HG03460 (cell line): ENCODE data around the gene CD151.

Experiments
- ATAC-seq: cut with Tn5 transposase; IDR thresholded peaks from one replicate; pipeline ENCODE4 v1.9.1; 2021; ENCODE audit not compliant: unreplicated experiment

CD151 gene

GRCh38 chr11:827897-828192, 4.9 kb upstream of the CD151 start, which contains the start of gene CRACR2B:
CRACR2B (plus strand) TSS chr11:827919; CDS start chr11:828608, 689 bp downstream.
- ATAC-seq = no peak

- ATAC-seq = no peak
Observed at GRCh38 chr11:828506-829175, 4.1 kb upstream of the CD151 start.

DNA sequence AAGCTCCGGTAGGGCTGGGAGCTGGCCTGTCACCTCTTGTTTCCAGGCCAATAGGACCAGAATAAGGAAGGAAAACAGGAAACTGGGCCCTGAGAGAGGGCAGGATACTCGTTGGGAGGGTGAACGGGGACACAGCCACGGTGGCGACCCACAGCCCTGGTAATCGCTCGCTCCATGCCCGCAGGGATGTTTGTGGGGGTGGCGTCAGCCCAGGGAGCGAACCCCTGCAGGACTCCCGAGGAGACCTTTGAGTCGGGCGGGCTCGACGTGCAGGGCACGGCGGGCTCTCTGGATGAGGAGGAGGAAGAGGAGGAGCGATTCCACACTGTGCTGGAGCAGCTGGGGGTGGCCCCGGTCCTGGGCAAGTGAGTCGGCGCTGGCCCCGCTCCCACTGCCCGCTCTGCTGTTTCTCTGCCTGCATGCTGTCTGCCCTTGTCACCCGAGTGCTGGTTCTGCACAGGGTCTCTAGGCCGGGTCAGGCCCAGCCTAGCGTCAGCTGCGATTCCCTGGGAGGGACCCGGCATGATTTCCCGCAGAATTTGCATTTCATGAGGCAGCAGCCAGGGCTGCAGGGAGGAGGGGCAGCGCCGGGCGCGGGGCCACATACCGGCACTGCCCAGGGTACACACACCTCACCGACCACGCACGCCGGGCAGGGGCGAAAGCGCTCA, 3.4 kb upstream of the CD151 start:
- ATAC-seq = no peak

DNA sequence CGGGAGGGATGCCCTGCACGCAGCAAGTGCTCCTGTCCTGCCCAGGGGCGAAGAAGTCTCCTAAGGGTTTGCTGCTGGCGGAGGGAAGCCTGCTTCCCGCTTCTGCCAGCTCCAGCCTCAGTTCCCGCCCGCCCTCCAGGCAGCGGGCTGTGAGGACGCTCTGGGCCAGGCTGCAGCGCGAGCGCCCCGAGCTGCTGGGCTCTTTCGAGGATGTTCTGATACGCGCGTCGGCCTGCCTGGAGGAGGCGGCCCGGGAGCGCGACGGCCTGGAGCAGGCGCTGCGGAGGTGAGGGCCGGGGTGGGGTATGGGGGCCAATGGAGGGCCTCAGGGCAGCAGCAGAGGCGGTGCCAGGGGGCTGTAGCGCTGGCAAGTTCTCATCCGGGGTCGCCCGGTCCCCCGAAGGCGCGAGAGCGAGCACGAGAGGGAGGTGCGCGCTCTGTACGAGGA, 2.9 kb upstream of the CD151 start:
- ATAC-seq = no peak

GRCh38 chr11:830295-831117, 2.2 kb upstream of the CD151 start:
- ATAC-seq = peak; percentile 30

- no peak for ATAC-seq
Observed at GRCh38 chr11:831118-831864, 1.5 kb upstream of the CD151 start.

DNA sequence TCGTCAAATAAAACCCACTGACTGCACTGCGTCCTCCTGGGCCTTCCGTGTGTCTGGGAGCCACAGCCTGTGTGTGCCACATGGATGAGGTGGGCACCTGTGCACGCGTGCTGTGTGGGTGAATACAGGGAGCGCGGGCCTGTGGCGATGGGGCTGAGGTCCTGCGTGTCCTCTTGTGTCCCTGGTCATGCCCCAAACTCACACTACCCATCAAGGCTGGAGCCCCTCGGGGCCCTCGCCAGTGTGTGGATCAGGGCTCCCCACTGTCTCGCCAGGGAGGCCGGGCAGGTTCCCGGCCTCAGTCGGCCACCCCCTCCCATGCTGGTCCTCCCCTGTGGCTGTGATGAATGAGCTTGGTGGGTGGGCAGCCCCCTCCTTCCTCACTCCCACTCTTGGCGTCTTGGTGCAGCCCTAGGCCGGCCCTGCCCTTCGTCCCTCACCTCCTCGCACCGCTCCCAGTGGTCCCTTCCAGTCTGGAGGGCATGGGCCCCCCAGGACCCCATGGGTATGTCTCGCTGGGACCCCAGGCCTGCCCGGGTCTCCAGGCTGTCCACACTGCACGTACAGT, 707 bp upstream of the CD151 start:
- no peak for ATAC-seq

DNA sequence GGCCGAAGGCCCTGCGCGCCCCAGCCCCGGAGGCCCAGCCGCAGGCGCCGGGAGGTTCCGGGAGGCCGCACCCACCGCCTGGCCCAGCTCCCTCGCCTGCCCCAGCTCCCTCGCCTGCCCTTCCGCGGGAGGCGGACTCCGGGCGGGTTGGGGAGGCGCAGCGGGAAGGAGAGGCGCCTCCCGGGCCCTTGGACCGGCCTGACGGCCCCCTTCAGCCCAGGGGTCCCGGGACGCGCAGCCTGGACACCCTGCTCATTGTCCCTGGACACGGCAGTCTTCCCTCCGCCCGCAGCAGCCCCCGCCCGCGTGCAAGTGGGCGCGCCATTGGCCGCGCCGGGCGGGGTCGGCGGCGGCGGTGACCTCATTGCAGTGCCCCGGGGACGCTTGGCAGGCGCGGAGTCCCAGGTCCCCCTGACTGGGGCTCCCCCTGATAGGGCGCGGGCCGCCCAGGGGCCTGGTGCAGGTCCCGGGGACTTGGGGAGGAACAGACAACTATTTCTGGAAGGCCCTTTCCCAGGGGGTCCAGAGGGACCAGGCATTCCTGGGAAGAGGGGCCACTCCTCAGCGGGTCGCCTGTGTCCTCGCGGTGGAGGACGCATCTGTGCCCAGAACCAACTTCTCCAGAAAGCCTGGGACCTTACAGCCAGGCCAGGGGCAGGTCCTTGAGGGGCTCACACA, 501 bp downstream of the CD151 start:
- no peak for ATAC-seq

GRCh38 chr11:833849-834311, 1.1 kb downstream of the CD151 start:
- ATAC-seq = no peak

- ATAC-seq = no peak
Observed at GRCh38 chr11:834371-835316, 1.9 kb downstream of the CD151 start.

GRCh38 chr11:836274-836673, 3.5 kb downstream of the CD151 start:
- ATAC-seq = no peak

DNA sequence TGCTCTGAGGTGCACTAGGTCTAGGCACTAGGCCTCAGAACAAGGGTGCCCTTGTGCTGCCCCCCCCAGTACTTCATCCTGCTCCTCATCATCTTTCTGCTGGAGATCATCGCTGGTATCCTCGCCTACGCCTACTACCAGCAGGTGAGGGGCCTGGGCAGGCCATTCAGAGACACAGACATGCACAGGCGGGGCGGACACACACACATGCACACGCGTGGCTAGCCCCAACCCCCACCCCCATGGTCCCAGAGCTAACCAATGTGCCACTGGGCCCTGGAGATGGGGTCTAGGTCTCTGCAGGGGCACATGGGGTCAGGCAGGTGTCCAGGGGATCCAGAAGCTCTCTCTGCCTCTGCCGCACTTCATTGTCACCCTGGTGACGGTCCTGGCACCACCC, 3.9 kb downstream of the CD151 start:
- no peak for ATAC-seq

DNA sequence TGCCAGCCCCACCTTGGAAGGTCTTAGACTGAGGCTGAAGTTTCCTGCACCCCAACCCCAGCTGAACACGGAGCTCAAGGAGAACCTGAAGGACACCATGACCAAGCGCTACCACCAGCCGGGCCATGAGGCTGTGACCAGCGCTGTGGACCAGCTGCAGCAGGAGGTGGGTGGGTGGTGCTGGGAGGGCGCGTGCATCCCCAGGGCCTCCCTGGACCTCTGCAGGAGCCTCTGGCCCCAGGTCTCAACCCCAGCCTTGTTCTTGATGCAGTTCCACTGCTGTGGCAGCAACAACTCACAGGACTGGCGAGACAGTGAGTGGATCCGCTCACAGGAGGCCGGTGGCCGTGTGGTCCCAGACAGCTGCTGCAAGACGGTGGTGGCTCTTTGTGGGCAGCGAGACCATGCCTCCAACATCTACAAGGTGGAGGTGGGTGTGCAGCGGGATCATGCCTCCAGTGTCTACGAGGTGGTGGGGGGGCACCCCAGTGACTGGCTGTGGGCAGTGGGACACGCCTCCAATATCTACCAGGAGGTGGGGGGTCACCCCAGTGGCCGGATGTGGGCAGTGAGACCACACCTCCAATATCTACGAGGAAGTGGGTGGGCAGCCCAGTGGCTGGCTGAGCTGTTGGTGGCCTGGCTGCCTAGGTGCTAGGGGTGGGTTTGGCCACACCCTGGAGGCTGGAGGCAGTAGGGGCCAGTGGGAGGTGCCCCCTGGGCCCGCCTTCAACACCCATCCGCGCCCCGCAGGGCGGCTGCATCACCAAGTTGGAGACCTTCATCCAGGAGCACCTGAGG, 4.6 kb downstream of the CD151 start:
- ATAC-seq = no peak

DNA sequence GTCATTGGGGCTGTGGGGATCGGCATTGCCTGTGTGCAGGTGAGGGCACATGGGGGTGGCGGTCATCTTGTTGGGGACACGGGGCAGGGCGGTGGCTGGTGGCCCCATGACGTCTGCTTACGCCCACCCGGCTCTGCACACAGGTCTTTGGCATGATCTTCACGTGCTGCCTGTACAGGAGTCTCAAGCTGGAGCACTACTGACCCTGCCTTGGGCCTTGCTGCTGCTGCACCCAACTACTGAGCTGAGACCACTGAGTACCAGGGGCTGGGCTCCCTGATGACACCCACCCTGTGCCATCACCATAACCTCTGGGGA, 5.2 kb downstream of the CD151 start:
- no peak for ATAC-seq

DNA sequence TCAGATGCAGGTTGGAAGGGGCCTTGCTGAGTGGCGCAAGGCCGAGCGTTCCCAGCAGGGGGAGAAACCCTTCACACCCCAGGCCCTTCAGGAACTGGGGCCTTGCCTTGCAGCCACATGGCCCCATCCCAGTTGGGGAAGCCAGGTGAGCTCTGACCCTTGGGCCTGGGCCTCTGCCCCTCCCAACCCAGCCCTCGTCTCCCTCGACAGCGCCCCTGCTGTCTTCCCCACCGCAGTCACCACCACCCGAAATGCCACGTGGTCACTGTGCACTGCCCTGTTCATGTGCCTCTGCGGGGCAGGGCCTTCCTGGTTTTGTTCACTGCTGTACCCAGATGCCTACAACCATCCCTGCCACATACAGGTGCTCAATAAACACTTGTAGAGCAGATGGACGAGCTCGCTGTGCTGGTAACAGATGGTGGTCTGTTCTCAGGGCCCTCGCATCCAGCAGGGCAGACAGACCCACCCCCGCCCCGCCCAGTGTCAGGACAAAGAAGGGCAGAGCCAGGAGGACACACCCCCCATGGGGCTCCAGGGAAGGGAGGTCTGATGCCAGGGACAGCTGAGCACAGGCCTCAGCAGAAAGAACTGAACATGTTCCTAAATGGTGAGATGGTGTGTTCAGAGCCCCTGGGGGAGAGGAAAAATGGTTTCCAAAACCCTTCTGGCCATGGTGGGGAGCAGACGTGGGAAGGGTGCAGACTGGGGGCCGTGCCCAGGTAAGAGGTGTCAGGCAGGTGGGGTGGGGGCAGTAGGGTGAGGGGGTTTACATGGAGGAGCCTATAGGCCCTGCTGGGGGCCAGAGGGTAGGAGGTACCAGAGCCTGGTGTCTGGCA, 5.9 kb downstream of the CD151 start:
- ATAC-seq = no peak

GRCh38 chr11:839280-839623, 6.5 kb downstream of the CD151 start:
- ATAC-seq = no peak

DNA sequence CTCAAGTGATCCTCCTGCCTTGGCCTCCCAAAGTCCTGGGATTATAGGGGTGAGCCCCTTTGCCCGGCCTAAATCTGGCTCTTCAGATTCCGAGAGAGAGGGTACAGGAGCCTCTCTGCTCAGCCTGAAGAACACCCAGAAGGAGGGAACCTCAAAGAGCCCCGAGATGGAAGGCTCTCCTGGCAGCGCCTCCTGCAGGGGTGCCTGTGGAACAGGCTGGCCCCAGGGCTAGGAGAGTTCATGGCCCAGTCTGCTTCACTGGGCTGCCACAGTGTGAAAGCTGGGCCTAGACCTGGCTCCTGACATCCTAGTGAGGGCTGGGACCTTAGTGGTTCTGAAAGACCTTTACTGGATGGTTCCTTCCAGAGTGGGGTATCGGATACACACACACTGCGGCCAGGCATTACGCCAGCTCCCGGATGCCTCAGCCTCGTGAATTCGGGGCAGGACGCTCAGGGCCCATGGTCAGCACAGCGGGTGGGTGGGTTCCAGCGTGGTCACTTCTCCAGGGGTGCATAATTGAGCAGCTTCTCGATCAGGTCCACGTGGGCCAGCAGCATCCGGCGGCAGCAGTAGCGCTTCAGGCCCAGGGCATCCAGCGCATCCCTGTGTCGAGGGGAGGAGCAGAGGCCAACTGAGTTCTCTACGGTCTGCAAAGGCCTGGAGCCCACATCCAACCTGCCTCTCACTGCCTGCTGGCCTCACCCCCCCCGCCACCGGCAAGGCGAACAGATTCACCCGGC, 7.3 kb downstream of the CD151 start:
- no peak for ATAC-seq
